Smooth muscle cell (in vitro differentiated cells): Measurements from ENCODE around the gene SLC2A11. TPM values are rescaled to one million over a fixed set of nuclear protein-coding genes. Genes with fewer than 3 reads are reported as not detected.

ENCODE experiments used
- DNase-seq: peaks from one replicate; lab custom pipeline; 2025; ENCODE audit not compliant: unreplicated experiment; lab: John Stamatoyannopoulos, UW
- H2AFZ ChIP-seq: fragments of 200-600 bp; sonication (generic); 2 replicates; pipeline ENCODE4 v1.6.0; 2016; ENCODE audit warnings: antibody characterized with exemption, low read depth, mild to moderate bottlenecking
- H3F3A ChIP-seq: fragments of 200-600 bp; sonication (generic); 2 replicates; pipeline ENCODE4 v1.6.0; 2017; ENCODE audit warnings: antibody characterized with exemption, low read depth
- H3K27ac ChIP-seq: fragments of 200-600 bp; sonication (generic); 2 replicates; pipeline ENCODE4 v1.5.1; 2016; ENCODE audit warnings: low read depth, mild to moderate bottlenecking
- H3K27me3 ChIP-seq: fragments of 200-600 bp; sonication (generic); 2 replicates; pipeline ENCODE4 v1.6.1; 2016; ENCODE audit warnings: low read depth, mild to moderate bottlenecking
- H3K36me3 ChIP-seq: fragments of 200-600 bp; sonication (generic); 2 replicates; pipeline ENCODE4 v1.5.1; 2016; ENCODE audit warnings: low read depth
- H3K4me1 ChIP-seq: fragments of 200-600 bp; sonication (generic); 2 replicates; pipeline ENCODE4 v1.5.1; 2016; ENCODE audit warnings: low read depth
- H3K4me2 ChIP-seq: fragments of 200-600 bp; sonication (generic); 2 replicates; pipeline ENCODE4 v1.6.0; 2016; ENCODE audit warnings: mild to moderate bottlenecking
- H3K4me3 ChIP-seq: fragments of 200-600 bp; sonication (generic); 2 replicates; pipeline ENCODE4 v1.5.1; 2016; ENCODE audit warnings: mild to moderate bottlenecking
- H3K79me2 ChIP-seq: fragments of 200-600 bp; sonication (generic); 2 replicates; pipeline ENCODE4 v1.6.0; 2016; ENCODE audit warnings: low read depth, mild to moderate bottlenecking
- H3K9ac ChIP-seq: fragments of 200-600 bp; sonication (generic); 2 replicates; pipeline ENCODE4 v1.6.0; 2016; ENCODE audit warnings: low read depth
- H3K9me3 ChIP-seq: fragments of 200-600 bp; sonication (generic); replicated peaks from 2 replicates; pipeline ENCODE4 v1.5.1; 2016; ENCODE audit warnings: low read depth
- H4K20me1 ChIP-seq: fragments of 200-600 bp; sonication (generic); 2 replicates; pipeline ENCODE4 v1.6.0; 2016; ENCODE audit warnings: low read depth
- WGBS: methylation state at CpG from one replicate; pipeline ENCODE4 v1.1.7; 2016; ENCODE audit warnings: low lambda C conversion rate; 5-methylcytosine and 5-hydroxymethylcytosine counted together
- polyA plus RNA-seq: library from polyadenylated mRNA; unstranded; fragments of >200 nt; fragmentation: Nextera tagmentation; extraction: Ambion mirVana; gene quantifications from 2 replicates; pipeline ENCODE4 v1.2.1, GENCODE V29; 2016
- small RNA-seq: library from RNA; depleted of rRNA; stranded (forward); fragments of <200 nt; gene quantifications from one replicate; pipeline ENCODE3, GENCODE V24; 2014
- total RNA-seq: library from RNA; depleted of rRNA; stranded (reverse); fragments of >200 nt; gene quantifications from 2 replicates; pipeline ENCODE4 v1.2.3, GENCODE V29; 2014
- TF ChIP-seq, protein P1 (sequence below): fragments of 200-600 bp; sonication (generic); IDR thresholded peaks from 2 replicates; pipeline ENCODE4 v1.5.1; 2017; ENCODE audit warnings: borderline replicate concordance, mild to moderate bottlenecking, antibody characterized with exemption; ENCODE audit not compliant: insufficient read depth, poor library complexity, severe bottlenecking

SLC2A11 gene
- total and polyA plus RNA-seq, 2 experiments from 2014 or later = 3.5 to 9.5 TPM

DNA sequence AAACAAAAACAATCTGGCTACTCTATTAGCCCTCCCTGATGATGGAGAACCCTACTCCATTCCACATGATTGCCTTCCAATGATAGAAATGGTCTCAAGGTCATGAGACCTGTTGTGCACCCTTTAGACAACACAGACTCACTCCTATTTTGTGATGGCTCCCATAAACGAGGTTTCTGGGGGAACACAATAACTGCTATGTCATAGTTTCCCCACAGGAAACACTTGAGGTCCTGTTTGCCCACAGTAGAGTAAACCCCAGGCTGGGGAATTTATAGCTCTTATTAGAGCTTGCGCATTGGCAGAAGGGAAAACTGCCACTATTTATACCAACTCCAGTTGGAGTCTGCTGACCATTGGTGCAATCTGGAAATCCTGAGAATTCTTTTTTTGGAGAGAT is 65.2 kb downstream of the SLC2A11 start:
- Histone ChIP-seq H3K27me3 (no peaks in the 10 kb centered on the region), H3K4me2 (no peak overlapping the region), H3F3A (no peaks in the 10 kb centered on the region), H3K4me1 (no peaks in the 10 kb centered on the region), H3K9me3 (no peaks in the 10 kb centered on the region), H3K4me3 (no peak overlapping the region), H3K36me3 (peaks cover 5% of the 10 kb centered on the region), H3K27ac (no peak overlapping the region), H3K79me2 (no peaks in the 10 kb centered on the region), H2AFZ (no peak overlapping the region), H3K9ac (no peak overlapping the region), H4K20me1 (no peaks in the 10 kb centered on the region)
- DNase-seq = no peak
- TF ChIP-seq, protein P1, sequence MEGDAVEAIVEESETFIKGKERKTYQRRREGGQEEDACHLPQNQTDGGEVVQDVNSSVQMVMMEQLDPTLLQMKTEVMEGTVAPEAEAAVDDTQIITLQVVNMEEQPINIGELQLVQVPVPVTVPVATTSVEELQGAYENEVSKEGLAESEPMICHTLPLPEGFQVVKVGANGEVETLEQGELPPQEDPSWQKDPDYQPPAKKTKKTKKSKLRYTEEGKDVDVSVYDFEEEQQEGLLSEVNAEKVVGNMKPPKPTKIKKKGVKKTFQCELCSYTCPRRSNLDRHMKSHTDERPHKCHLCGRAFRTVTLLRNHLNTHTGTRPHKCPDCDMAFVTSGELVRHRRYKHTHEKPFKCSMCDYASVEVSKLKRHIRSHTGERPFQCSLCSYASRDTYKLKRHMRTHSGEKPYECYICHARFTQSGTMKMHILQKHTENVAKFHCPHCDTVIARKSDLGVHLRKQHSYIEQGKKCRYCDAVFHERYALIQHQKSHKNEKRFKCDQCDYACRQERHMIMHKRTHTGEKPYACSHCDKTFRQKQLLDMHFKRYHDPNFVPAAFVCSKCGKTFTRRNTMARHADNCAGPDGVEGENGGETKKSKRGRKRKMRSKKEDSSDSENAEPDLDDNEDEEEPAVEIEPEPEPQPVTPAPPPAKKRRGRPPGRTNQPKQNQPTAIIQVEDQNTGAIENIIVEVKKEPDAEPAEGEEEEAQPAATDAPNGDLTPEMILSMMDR = no peak
- WGBS = 98% methylated on average over 2 of the region's 2 CpGs

DNA sequence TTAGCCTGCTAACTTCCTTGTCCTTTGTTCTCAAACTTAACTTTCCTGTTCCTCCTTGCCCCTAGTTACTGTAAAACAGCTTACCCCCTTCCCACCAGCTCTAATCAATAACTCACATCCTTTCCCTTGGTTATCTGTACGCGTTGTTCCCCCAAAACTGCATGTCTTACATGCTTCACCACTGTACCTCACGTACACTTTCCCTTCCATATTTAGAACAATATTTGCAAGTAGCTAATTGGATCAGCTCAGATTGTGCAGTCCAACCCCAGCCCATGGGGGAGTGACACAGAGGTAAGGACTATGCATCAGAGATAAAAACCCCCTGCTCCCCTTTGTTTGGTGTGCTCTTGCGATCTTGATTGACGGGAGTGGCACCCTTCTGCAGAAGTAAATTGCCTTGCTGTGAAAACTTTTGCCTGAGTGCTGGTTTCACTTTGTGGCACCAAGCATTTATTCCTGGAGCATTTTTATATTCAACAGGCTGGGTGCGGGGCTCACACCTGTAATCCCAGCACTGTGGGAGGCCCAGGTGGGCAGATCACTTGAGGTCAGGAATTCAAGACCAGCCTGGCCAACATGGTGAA is 67.4 kb downstream of the SLC2A11 start:
- H3K36me3 ChIP-seq = peaks cover 5% of the 10 kb centered on the region
- no peak overlapping the region for H3K4me2 ChIP-seq
- no peaks in the 10 kb centered on the region for H3F3A ChIP-seq
- no peak overlapping the region for H3K27ac ChIP-seq
- H2AFZ ChIP-seq = no peak overlapping the region
- 81% methylated on average over 6 of the region's 6 CpGs for WGBS
- H3K9ac ChIP-seq = no peak overlapping the region
- peaks cover 2% of the 10 kb centered on the region for H3K79me2 ChIP-seq
- TF ChIP-seq, protein P1 = no peak
- DNase-seq = no peak
- H4K20me1 ChIP-seq = peaks cover 5% of the 10 kb centered on the region
- H3K27me3 ChIP-seq = no peaks in the 10 kb centered on the region
- no peaks in the 10 kb centered on the region for H3K9me3 ChIP-seq
- H3K4me3 ChIP-seq = no peak overlapping the region
- no peaks in the 10 kb centered on the region for H3K4me1 ChIP-seq

DNA sequence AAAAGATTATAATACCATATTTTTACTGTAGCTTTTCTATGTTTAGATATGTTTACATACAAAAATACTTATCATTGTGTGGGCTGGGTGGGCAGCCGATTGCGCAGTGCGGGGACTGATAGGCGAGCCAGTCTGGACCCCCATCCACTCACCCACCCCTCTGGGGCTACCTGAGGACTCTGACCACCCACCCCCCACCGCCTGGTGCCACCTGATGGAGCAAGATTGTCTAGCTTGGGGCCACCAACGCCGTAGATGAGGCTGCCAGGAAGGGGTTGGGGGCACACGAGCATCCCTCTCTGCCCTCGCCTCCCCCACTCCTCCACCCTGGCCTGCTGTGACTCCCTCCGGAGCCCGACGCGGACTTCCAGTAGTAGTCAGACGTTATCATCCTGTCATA is 68.9 kb downstream of the SLC2A11 start:
- Histone ChIP-seq H3K4me2 (no peak overlapping the region), H3F3A (no peaks in the 10 kb centered on the region), H3K9ac (no peak overlapping the region), H2AFZ (no peak overlapping the region), H3K9me3 (no peaks in the 10 kb centered on the region), H3K4me1 (no peaks in the 10 kb centered on the region), H3K4me3 (no peak overlapping the region), H3K27me3 (no peaks in the 10 kb centered on the region), H3K79me2 (peaks cover 7% of the 10 kb centered on the region), H3K27ac (no peak overlapping the region), H4K20me1 (peaks cover 5% of the 10 kb centered on the region), H3K36me3 (peaks cover 5% of the 10 kb centered on the region)
- TF ChIP-seq, protein P1 = no peak
- DNase-seq = no peak
- WGBS = 81% methylated on average over 12 of the region's 14 CpGs

Small RNA genes lying within 50 kb of the gene (small RNA-seq; reads per million reads assigned to genes)
- not detected for gene RN7SL268P

Other genes with a start within 250 kb of the SLC2A11 start
- not detected in 2 replicates for gene DRICH1, start 225.6 kb upstream of the SLC2A11 start, total RNA-seq
- not detected in 2 replicates for gene DRICH1, start 225.6 kb upstream of the SLC2A11 start, polyA plus RNA-seq
- not detected in 2 replicates for gene RGL4, start 166.9 kb upstream of the SLC2A11 start, total RNA-seq
- gene RGL4, start 166.9 kb upstream of the SLC2A11 start, polyA plus RNA-seq = 0.23 and 0.43 TPM in 2 replicates
- 6.9 and 7.5 TPM in 2 replicates for gene ZNF70, start 106.8 kb upstream of the SLC2A11 start, total RNA-seq
- gene ZNF70, start 106.8 kb upstream of the SLC2A11 start, polyA plus RNA-seq = 2.1 and 2.4 TPM in 2 replicates
- not detected in 2 replicates for gene VPREB3, start 103.5 kb upstream of the SLC2A11 start, total RNA-seq
- gene VPREB3, start 103.5 kb upstream of the SLC2A11 start, polyA plus RNA-seq = 0.66 TPM in 1 of 2 replicates, not detected in the other
- not detected in 2 replicates for gene C22orf15, start 94.9 kb upstream of the SLC2A11 start, total RNA-seq
- gene C22orf15, start 94.9 kb upstream of the SLC2A11 start, polyA plus RNA-seq = 0.57 and 1.5 TPM in 2 replicates
- 4.9 and 6.0 TPM in 2 replicates for gene CHCHD10, start 89.9 kb upstream of the SLC2A11 start, total RNA-seq
- 53.1 and 57.6 TPM in 2 replicates for gene CHCHD10, start 89.9 kb upstream of the SLC2A11 start, polyA plus RNA-seq
- gene MMP11, start 85.0 kb upstream of the SLC2A11 start, total RNA-seq = 10.9 and 17.4 TPM in 2 replicates
- gene MMP11, start 85.0 kb upstream of the SLC2A11 start, polyA plus RNA-seq = 25.1 and 30.6 TPM in 2 replicates
- 65.8 and 93.4 TPM in 2 replicates for gene SMARCB1, start 70.9 kb upstream of the SLC2A11 start, total RNA-seq
- 93.8 and 124 TPM in 2 replicates for gene SMARCB1, start 70.9 kb upstream of the SLC2A11 start, polyA plus RNA-seq
- gene DERL3, start 18.9 kb upstream of the SLC2A11 start, total RNA-seq = 0.40 and 0.63 TPM in 2 replicates
- 2.0 and 4.2 TPM in 2 replicates for gene DERL3, start 18.9 kb upstream of the SLC2A11 start, polyA plus RNA-seq
- 412 and 445 TPM in 2 replicates for gene MIF, start 36.5 kb downstream of the SLC2A11 start, total RNA-seq
- gene MIF, start 36.5 kb downstream of the SLC2A11 start, polyA plus RNA-seq = 2,922 and 3,116 TPM in 2 replicates
- 1.3 TPM in 1 of 2 replicates, not detected in the other for gene GSTT2B, start 103.3 kb downstream of the SLC2A11 start, total RNA-seq
- gene GSTT2B, start 103.3 kb downstream of the SLC2A11 start, polyA plus RNA-seq = 2.0 and 4.8 TPM in 2 replicates
- not detected in 2 replicates for gene DDTL, start 109.0 kb downstream of the SLC2A11 start, total RNA-seq
- gene DDTL, start 109.0 kb downstream of the SLC2A11 start, polyA plus RNA-seq = 0.24 and 1.2 TPM in 2 replicates
- 54.7 and 57.8 TPM in 2 replicates for gene DDT, start 116.6 kb downstream of the SLC2A11 start, total RNA-seq
- 115 and 119 TPM in 2 replicates for gene DDT, start 116.6 kb downstream of the SLC2A11 start, polyA plus RNA-seq
- gene GSTT2, start 122.3 kb downstream of the SLC2A11 start, total RNA-seq = 3.1 TPM in 1 of 2 replicates, not detected in the other
- 0.27 and 0.37 TPM in 2 replicates for gene GSTT2, start 122.3 kb downstream of the SLC2A11 start, polyA plus RNA-seq
- not detected in 2 replicates for gene GSTT4, start 147.6 kb downstream of the SLC2A11 start, total RNA-seq
- gene GSTT4, start 147.6 kb downstream of the SLC2A11 start, polyA plus RNA-seq = not detected in 2 replicates
- 27.9 and 31.1 TPM in 2 replicates for gene CABIN1, start 153.4 kb downstream of the SLC2A11 start, total RNA-seq
- 16.2 and 22.4 TPM in 2 replicates for gene CABIN1, start 153.4 kb downstream of the SLC2A11 start, polyA plus RNA-seq